Right renal pelvis (tissue), 4 donors: ENCODE measurements around the gene SLC26A1. TPM values are rescaled to one million over a fixed set of nuclear protein-coding genes. Genes with fewer than 3 reads are reported as not detected.

Experiments used
- DNase-seq, 4 donors: peaks; one replicate each; pipeline ENCODE4 v3.0.0-alpha.2; 2013; ENCODE audit warnings: low read depth in 4 of 4, low spot score in 3 of 4, missing footprints in 1 of 4
- polyA plus RNA-seq, 4 donors: library from polyadenylated mRNA; unstranded; fragments of 120-200 nt; gene quantifications; one replicate each; pipeline ENCODE4 v1.2.1, GENCODE V29; 2013; ENCODE audit not compliant: insufficient read length in 4 of 4

Gene SLC26A1
- polyA plus RNA-seq, 4 donors = 6.6 to 15.6 (median 9.7) TPM

- no peak for DNase-seq
These were observed 36.3 kb upstream of the SLC26A1 start for GRCh38 chr4:1029529-1029928.

GRCh38 chr4:1028574-1029220 lies 35.5 kb upstream of the SLC26A1 start:
- DNase-seq = no peak

GRCh38 chr4:1027915-1028238 lies 34.7 kb upstream of the SLC26A1 start:
- no peak for DNase-seq

GRCh38 chr4:1027219-1027914 lies 34.2 kb upstream of the SLC26A1 start:
- DNase-seq = no peak

GRCh38 chr4:1026115-1026514 lies 32.9 kb upstream of the SLC26A1 start:
- DNase-seq = no peak

GRCh38 chr4:1024882-1025545 lies 31.8 kb upstream of the SLC26A1 start:
- no peak for DNase-seq

- no peak for DNase-seq
These were observed 30.9 kb upstream of the SLC26A1 start for GRCh38 chr4:1023895-1024740.

GRCh38 chr4:1023075-1023640 lies 30.0 kb upstream of the SLC26A1 start:
- DNase-seq = no peak

GRCh38 chr4:1022739-1023066 lies 29.5 kb upstream of the SLC26A1 start:
- no peak for DNase-seq

- DNase-seq = no peak
These were observed 29.0 kb upstream of the SLC26A1 start for GRCh38 chr4:1022051-1022738.

GRCh38 chr4:1021386-1022050 lies 28.3 kb upstream of the SLC26A1 start:
- DNase-seq = no peak

GRCh38 chr4:1019729-1020470 lies 26.7 kb upstream of the SLC26A1 start:
- no peak for DNase-seq

GRCh38 chr4:1019320-1019719 lies 26.1 kb upstream of the SLC26A1 start:
- no peak for DNase-seq

- no peak for DNase-seq
These were observed 25.2 kb upstream of the SLC26A1 start for GRCh38 chr4:1018147-1019020.

GRCh38 chr4:1017706-1018105 lies 24.5 kb upstream of the SLC26A1 start:
- no peak for DNase-seq

GRCh38 chr4:1017211-1017610 lies 24.0 kb upstream of the SLC26A1 start:
- DNase-seq = no peak

- DNase-seq = no peak
These were observed 22.5 kb upstream of the SLC26A1 start for GRCh38 chr4:1015746-1016145.

GRCh38 chr4:1015179-1015578 lies 22.0 kb upstream of the SLC26A1 start:
- DNase-seq = no peak
